GM18508 (cell line): Measurements from ENCODE around the gene OR10H1.
"Not testable (repeated sequence)": the region's sequence is repeated elsewhere in the genome, so short reads cannot be mapped to it uniquely, and the experiment has no call there.

ENCODE experiments used
- ATAC-seq: cut with Tn5 transposase; IDR thresholded peaks from one replicate; pipeline ENCODE4 v1.9.1; 2021; ENCODE audit warnings: moderate number of reproducible peaks; ENCODE audit not compliant: insufficient read depth, unreplicated experiment

Gene OR10H1

GRCh38 chr19:15829306-15829698 is 13.8 kb upstream of the OR10H1 start:
- no peak for ATAC-seq

- ATAC-seq: not testable (repeated sequence)
Measured at GRCh38 chr19:15828611-15829305, 13.3 kb upstream of the OR10H1 start.

- ATAC-seq: no peak
Measured at GRCh38 chr19:15828121-15828610, 12.7 kb upstream of the OR10H1 start.

- no peak for ATAC-seq
Measured at GRCh38 chr19:15825753-15826152, 10.3 kb upstream of the OR10H1 start.

- ATAC-seq: no peak
Measured at GRCh38 chr19:15820646-15821045, 5.2 kb upstream of the OR10H1 start.

GRCh38 chr19:15813916-15814315 is 1.5 kb downstream of the OR10H1 start:
- ATAC-seq: no peak

GRCh38 chr19:15812060-15812722 is 3.3 kb downstream of the OR10H1 start:
- ATAC-seq: no peak

GRCh38 chr19:15811476-15811875 is 4.0 kb downstream of the OR10H1 start:
- no peak for ATAC-seq

- no peak for ATAC-seq
Measured at GRCh38 chr19:15810335-15810734, 5.1 kb downstream of the OR10H1 start.

GRCh38 chr19:15794279-15794678 is 21.2 kb downstream of the OR10H1 start:
- not testable (repeated sequence) for ATAC-seq

GRCh38 chr19:15790096-15790495 is 25.4 kb downstream of the OR10H1 start:
- ATAC-seq: no peak

GRCh38 chr19:15788594-15789270 is 26.7 kb downstream of the OR10H1 start:
- no peak for ATAC-seq

GRCh38 chr19:15787611-15788155 is 27.8 kb downstream of the OR10H1 start, which contains the start of gene OR10H5:
Gene OR10H5, plus strand, starts transcription at chr19:15787661. Its CDS starts 6,388 bp downstream, at chr19:15794049.
- no peak for ATAC-seq

- not testable (repeated sequence) for ATAC-seq
Measured at GRCh38 chr19:15782896-15783295, 32.6 kb downstream of the OR10H1 start.

GRCh38 chr19:15782211-15782610 is 33.3 kb downstream of the OR10H1 start:
- no peak for ATAC-seq

- ATAC-seq: no peak
Measured at GRCh38 chr19:15781661-15782060, 33.8 kb downstream of the OR10H1 start.

GRCh38 chr19:15780610-15781418 is 34.6 kb downstream of the OR10H1 start:
- no peak for ATAC-seq

- ATAC-seq: no peak
Measured at GRCh38 chr19:15779756-15780476, 35.5 kb downstream of the OR10H1 start.
